NCI-H524 treated with DMSO at 0.1 percent for 48 hours (cell line): ENCODE results near the gene SYTL5.

ENCODE experiments used
- DNase-seq: peaks from one replicate; lab custom pipeline; 2025; lab: John Stamatoyannopoulos, UW

SYTL5 gene

DNA sequence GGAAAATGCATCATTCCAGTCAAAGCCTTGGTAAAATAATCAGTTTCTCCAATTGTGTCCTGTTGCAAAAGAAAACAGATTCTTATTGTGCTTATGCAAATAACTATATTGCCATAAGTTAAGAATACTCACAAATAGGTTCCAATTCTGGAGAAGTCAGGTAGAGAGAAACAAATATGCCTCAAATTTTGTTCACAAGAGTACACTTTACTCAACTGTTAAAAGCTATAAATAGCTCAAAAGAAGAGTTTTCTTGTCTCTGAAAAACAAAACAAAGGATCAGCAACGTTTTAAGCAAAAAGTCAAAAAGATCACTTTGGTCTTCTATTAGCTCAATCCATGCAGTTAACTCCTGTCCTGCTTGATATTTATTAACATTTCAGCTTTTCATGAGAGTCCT, 21.9 kb downstream of the SYTL5 start:
- no peak for DNase-seq

DNA sequence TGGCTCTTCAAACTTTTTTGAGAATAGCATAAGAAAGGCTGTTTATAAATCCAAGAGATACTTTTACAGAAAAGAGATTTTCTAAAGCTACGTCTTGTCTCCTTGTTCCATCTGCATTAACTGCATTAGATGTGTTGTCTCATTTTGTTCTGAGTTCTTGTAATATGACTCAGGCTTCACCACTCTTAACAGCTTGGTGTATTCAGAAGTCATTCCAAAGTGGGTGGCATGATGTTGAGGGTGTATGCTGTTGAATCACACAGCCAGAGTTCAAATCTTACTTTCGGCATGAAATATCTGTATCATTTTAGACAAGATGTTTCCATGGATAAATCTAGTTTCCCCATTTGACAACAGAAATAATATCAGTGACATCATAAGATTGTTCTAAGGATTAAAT, 30.1 kb downstream of the SYTL5 start:
- no peak for DNase-seq

DNA sequence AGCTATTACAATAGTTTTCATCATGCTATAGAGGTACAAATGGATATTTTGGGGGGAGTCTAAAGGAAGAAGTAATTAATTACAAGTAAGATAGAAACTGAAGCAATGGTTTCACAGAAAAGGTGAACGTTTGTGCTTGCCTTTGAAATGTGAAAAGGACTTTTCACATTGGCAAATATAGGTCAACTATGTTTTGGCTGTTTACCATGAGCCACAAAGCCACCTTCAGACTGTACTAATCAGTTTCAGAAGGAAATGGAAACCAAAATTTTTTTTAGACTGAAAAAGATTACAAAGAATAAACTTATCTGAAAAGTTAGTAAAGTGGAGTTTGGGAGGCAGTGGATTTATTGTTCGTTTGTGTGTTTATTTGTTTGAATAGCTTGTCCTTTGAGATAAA, 32.1 kb downstream of the SYTL5 start:
- DNase-seq: no peak

DNA sequence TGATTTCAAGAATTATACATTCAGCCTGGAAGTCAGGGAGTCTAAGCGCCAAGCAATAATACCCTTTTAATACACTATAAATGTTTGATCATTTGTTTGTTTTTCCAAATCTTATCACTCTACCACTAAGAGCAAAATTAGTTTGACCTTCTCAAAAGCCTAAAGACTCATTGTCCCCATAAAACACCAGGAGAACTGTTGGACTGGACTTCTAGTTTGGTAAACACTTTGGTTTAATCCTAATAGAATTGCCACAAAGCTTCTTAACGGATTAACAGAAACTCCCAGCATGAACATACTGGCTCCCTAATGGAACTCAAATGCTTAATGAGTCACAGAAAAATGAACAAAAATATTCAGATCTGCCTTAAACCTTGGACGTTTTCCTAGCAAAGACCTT, 34.9 kb downstream of the SYTL5 start:
- DNase-seq: peak; percentile 36

DNA sequence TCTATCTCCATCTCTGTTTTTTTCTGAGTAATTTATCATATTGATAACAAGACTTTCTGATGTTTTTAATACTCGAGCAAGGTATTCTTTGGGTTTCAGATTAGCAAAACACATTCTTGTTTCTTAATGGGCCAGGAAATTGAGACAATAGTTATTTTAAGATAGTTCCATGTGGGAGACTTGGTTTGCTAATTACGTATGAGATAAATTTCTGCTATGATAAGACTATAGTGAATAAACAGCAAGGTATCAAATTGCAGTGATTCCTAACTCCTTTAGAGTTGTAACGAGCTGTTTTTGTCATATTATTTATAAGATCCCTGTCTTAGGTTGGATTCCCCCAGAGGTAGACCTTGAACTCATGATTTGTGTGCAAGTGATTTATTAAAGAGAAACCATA, 38.3 kb downstream of the SYTL5 start:
- no peak for DNase-seq

DNA sequence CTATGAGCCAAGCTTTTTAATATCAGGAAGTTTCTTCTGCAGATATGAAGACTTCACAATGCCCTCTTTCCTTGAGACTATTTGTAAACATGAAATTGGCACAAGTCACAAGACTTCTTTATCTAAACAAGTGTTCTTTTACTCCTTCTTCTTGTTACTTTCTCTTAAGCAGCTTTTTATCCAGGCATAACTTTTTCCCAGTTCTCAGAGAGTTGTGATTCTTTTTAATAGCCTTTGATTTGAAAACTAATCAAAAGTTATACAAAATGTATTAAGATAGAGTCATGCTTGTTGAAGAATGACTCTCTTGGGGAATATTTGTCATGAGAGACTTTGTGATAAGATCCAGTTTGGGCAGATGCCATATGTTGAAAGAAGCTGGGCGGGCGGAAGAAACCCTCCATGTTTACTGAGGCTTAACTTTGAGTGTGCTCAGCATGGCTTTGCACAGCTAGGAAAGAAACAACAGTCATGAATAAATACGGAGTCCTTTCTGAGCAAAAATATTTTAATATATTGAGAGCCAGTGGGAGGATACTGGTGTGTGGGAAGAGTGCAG, 39.3 kb downstream of the SYTL5 start:
- peak; percentile 7 for DNase-seq

GRCh38 chrX:38048886-38049285, 42.5 kb downstream of the SYTL5 start:
- DNase-seq: no peak

- DNase-seq: no peak
Observed at GRCh38 chrX:38050806-38051205, 44.5 kb downstream of the SYTL5 start.

- no peak for DNase-seq
Observed at GRCh38 chrX:38052096-38052495, 45.7 kb downstream of the SYTL5 start.

- DNase-seq: no peak
Observed at GRCh38 chrX:38055170-38055847, 49.0 kb downstream of the SYTL5 start.

DNA sequence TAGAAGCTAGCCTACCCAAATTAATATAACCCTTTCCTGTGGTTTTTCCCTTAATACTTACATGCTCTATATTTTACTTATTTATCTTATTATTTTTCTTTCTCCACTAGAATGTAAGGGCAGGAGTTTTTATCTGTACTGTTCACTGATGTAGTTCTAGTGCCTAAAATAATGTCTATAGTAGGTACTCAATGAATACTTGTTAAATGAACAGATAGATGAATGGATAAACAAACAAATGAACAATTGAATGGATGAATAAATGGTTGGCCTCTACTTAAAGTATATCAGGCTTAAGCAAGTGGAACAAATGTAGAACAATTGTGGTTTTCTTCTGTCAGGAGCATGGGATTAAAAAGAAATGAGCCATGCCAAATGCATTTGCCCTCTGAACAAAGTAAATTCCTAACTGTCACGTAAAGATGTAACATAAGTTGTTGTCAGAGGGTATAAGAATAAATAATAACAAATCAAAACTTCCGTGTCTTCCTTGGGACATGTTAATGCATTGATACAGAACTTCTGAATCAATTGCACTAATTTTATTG, 54.1 kb downstream of the SYTL5 start:
- DNase-seq: no peak

GRCh38 chrX:38061335-38061734, 55.0 kb downstream of the SYTL5 start:
- DNase-seq: no peak

GRCh38 chrX:38066934-38067333, 60.6 kb downstream of the SYTL5 start:
- no peak for DNase-seq

DNA sequence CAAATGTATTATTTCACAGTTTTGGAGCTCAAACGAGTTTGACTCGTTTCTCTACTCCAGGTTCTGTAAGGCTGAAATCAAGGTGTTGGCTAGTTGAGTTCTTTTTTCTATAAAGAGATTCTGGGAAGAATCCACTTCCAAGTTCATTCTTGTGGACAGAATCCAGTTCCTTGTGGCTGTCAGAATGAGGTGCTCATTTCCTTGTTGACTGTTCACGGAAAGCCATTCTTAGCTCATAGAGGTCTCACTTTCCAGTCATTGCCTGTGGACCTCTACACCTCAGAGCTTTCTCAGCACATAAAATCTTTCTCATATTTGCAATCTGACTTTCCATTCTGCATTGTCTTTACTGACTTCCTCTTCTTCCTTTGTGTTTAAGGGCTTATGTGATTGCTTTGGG, 62.9 kb downstream of the SYTL5 start:
- no peak for DNase-seq

GRCh38 chrX:38069991-38070390, 63.6 kb downstream of the SYTL5 start:
- no peak for DNase-seq

GRCh38 chrX:38079463-38079862, 73.1 kb downstream of the SYTL5 start:
- no peak for DNase-seq

DNA sequence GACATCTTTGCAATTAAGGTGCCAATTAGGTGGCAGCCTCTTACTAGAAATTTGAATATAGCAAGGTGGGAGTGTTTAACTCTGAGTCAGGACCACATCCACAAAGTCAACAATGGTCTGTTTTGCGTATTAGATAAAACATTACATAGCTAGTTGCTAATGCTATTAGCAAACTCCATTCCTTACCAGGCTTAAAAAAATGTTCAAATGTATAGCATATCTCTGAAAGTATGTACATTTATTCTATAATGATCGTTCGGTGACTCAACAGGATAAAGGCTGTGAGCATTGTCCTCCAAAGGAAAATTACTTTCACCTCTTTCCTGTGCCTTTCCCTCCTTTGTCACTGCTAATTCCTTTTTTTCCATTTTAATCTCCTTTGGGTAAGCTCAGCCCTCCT, 74.5 kb downstream of the SYTL5 start:
- DNase-seq: no peak

DNA sequence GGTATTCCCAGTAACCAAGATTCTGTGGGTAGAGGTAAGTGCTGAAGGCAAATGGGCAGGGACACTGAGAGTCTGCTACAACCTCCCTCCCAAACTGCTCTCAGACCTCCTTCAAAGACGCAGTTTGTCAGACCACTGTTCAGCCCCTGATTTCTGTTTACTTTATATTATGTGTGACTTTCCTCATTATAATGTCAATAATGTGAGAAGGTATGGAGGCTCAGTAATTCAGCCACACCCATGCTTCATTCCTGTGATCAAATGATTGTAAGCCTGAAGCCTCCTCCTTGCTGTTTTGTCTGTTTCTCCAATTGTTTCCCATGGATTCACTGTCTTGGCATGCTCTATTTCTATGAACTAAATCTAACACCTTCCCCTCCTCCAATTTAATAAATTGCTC, 75.6 kb downstream of the SYTL5 start:
- DNase-seq: no peak

DNA sequence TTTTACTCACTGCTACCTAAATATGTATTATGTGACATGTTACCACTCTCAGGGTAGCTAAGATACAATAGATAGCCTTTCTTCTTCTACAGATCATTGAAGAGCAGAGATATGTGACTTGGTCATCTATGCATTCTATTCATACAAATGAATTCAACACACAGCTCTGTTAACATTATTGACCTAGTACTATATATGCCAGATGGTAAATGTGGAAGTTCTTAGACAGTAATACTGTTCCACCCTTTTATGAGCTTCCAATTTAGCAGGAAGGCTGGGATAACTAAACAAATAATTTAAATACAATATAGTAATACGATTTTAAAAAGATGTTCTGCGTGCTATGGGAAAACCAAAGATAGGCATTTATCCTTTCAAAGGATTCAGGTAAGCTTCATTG, 76.0 kb downstream of the SYTL5 start:
- no peak for DNase-seq

GRCh38 chrX:38085813-38086212, 79.5 kb downstream of the SYTL5 start:
- no peak for DNase-seq

DNA sequence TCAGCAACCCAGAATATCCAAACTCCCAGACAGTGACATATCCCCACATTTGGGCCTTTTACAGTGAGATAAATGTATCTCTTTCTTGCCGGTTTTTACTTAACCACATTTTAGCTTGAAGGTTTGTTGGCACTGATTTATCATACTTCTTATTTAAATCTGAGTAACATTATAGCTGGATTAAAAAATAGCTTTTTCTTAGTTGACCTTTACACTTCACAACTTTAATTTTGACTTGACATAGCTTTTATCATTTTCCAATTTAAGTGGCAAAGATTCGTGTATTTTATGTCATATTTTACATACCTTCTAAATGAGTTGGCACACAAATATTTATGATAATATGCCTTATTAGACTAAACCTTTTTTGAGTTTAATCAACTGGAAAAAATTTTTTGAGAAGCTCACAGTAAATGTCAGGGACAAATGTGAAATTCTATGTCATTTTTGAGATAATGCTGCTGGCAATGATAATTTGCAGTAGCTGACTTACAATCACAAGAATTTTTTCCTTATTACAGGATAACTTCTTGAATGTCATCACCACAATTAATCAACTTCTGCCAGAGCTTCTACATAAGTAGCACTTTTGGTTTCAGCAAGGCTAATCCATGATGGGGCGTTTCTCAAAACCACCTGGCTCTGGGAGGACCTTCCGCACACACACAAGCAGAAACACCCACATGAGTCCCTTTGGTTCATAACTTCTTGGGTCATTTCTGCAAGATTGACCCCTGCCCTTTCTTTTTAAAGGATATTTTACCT, 80.3 kb downstream of the SYTL5 start:
- DNase-seq: no peak

GRCh38 chrX:38087594-38087993, 81.2 kb downstream of the SYTL5 start:
- DNase-seq: no peak
